Suprapubic skin (tissue), 4 donors: ENCODE measurements around the gene ARHGEF3.

ENCODE experiments used
- POLR2A ChIP-seq, 2 donors: fragments of 450-650 bp; IDR thresholded peaks; one replicate each; pipeline ENCODE4 v1.6.1; 2017; ENCODE audit warnings: antibody characterized with exemption in 2 of 2, mild to moderate bottlenecking in 2 of 2, moderate library complexity in 2 of 2
- POLR2AphosphoS5 ChIP-seq, 3 donors: sonication (generic); formaldehyde crosslinking; IDR thresholded peaks; one replicate each; pipeline ENCODE4 v1.6.1; 2017; ENCODE audit warnings: antibody characterized with exemption in 3 of 3
- TF ChIP-seq, protein P1 (sequence below), 2 donors: fragments of 200-600 bp in 1 of 2; fragments of 450-650 bp in 1 of 2; sonication (generic) in 1 of 2; IDR thresholded peaks; one replicate each; pipeline ENCODE4 v1.5.1; 2016 to 2019; ENCODE audit warnings: antibody characterized with exemption in 2 of 2, mild to moderate bottlenecking in 1 of 2, moderate library complexity in 1 of 2

- no peak for TF ChIP-seq POLR2AphosphoS5 (IDR thresholded peaks at IDR 0.05)
- TF ChIP-seq, protein P1, sequence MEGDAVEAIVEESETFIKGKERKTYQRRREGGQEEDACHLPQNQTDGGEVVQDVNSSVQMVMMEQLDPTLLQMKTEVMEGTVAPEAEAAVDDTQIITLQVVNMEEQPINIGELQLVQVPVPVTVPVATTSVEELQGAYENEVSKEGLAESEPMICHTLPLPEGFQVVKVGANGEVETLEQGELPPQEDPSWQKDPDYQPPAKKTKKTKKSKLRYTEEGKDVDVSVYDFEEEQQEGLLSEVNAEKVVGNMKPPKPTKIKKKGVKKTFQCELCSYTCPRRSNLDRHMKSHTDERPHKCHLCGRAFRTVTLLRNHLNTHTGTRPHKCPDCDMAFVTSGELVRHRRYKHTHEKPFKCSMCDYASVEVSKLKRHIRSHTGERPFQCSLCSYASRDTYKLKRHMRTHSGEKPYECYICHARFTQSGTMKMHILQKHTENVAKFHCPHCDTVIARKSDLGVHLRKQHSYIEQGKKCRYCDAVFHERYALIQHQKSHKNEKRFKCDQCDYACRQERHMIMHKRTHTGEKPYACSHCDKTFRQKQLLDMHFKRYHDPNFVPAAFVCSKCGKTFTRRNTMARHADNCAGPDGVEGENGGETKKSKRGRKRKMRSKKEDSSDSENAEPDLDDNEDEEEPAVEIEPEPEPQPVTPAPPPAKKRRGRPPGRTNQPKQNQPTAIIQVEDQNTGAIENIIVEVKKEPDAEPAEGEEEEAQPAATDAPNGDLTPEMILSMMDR (IDR thresholded peaks at IDR 0.05), result no peak
- no peak for TF ChIP-seq POLR2A (IDR thresholded peaks at IDR 0.05)
These were observed 24.1 kb upstream of the ARHGEF3 start for GRCh38 chr3:56825567-56826438.
